VCaP (cell line): ENCODE results near the gene PER1.

ENCODE experiments used
- H3K27ac ChIP-seq: fragments of 450-650 bp; 2 replicates; pipeline ENCODE4 v1.5.1; 2017
- TF ChIP-seq, protein P1 (sequence below): fragments of 450-650 bp; conservative IDR thresholded peaks from 2 replicates; pipeline ENCODE4 v1.5.1; 2017; ENCODE audit warnings: mild to moderate bottlenecking, moderate library complexity

The PER1 gene, protein sequence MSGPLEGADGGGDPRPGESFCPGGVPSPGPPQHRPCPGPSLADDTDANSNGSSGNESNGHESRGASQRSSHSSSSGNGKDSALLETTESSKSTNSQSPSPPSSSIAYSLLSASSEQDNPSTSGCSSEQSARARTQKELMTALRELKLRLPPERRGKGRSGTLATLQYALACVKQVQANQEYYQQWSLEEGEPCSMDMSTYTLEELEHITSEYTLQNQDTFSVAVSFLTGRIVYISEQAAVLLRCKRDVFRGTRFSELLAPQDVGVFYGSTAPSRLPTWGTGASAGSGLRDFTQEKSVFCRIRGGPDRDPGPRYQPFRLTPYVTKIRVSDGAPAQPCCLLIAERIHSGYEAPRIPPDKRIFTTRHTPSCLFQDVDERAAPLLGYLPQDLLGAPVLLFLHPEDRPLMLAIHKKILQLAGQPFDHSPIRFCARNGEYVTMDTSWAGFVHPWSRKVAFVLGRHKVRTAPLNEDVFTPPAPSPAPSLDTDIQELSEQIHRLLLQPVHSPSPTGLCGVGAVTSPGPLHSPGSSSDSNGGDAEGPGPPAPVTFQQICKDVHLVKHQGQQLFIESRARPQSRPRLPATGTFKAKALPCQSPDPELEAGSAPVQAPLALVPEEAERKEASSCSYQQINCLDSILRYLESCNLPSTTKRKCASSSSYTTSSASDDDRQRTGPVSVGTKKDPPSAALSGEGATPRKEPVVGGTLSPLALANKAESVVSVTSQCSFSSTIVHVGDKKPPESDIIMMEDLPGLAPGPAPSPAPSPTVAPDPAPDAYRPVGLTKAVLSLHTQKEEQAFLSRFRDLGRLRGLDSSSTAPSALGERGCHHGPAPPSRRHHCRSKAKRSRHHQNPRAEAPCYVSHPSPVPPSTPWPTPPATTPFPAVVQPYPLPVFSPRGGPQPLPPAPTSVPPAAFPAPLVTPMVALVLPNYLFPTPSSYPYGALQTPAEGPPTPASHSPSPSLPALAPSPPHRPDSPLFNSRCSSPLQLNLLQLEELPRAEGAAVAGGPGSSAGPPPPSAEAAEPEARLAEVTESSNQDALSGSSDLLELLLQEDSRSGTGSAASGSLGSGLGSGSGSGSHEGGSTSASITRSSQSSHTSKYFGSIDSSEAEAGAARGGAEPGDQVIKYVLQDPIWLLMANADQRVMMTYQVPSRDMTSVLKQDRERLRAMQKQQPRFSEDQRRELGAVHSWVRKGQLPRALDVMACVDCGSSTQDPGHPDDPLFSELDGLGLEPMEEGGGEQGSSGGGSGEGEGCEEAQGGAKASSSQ (N-terminal part only)

DNA sequence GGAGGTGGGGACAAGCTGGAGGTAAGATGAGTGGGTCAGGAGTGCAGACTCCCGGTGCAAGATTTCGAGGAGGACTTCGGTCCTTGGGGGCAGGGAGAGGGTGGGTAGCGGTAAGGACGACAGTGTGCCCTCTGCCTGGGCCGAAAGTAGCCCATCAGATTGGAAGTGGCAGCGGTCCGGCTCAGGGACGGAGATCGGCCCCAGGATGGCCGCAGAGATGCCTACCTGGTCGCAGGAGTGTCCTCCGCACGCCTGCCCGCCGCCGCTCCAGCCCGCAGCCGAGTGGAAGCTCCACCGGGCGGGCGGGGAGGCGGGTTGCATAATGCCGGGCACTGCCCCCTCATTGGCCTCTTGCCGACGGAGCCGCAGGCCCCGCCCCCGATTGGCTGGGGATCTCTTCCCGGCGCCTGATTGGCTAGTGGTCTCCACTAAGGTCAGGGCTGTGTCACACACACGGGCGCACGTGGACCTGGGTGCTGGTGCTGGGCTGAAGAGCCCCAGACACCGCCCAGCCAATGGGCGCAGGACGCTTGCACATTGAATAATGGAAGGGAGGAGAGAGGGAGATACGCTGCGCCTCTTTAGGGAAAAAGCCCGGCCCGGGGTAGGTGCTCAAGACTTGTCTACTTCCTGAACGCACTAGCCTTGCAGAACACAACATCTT, at the start of gene PER1:
Gene PER1 (minus strand): TSS at position 293 of the 664 bp plus-strand sequence. CDS start 1,698 bp downstream, outside the sequence.
- H3K27ac ChIP-seq, result peak within 1 kb of the TSS; percentile 73
- TF ChIP-seq, protein P1, sequence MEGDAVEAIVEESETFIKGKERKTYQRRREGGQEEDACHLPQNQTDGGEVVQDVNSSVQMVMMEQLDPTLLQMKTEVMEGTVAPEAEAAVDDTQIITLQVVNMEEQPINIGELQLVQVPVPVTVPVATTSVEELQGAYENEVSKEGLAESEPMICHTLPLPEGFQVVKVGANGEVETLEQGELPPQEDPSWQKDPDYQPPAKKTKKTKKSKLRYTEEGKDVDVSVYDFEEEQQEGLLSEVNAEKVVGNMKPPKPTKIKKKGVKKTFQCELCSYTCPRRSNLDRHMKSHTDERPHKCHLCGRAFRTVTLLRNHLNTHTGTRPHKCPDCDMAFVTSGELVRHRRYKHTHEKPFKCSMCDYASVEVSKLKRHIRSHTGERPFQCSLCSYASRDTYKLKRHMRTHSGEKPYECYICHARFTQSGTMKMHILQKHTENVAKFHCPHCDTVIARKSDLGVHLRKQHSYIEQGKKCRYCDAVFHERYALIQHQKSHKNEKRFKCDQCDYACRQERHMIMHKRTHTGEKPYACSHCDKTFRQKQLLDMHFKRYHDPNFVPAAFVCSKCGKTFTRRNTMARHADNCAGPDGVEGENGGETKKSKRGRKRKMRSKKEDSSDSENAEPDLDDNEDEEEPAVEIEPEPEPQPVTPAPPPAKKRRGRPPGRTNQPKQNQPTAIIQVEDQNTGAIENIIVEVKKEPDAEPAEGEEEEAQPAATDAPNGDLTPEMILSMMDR, result no peak

DNA sequence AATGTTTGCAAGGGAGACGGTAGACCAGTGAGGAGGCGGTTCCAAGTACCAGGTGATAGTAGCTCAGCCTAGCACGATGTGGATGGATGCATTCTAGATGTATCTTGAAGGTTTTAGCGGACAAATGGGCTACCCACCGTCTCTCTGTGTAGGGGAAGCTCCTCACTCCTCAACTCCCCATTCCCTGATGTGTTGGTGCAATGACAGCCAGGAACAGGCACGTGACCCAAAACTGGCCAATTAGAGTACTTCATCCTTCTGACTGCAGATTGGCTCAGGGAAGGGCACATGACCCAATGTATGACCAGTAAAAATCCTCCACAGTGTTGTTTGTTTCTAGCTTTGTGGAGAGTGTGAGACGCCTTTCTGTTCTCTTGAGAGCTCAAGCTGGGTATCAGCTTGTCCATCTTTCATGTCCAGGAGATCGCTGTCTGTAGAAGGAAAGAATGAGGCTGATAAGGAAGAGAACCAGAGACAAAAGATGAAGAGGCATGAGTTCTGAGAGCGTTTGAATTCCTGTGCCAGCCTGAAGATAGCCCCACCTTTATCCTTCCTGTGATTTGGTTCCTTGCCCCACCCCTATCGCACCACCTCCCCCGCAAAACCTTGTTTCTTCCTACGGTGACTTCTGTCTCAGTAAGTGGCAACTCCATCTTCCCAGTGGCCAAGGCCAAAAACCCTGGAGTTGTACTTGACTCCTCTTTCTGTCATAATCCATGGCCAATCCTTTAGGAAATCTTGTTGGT, 40.0 kb upstream of the PER1 start:
- H3K27ac ChIP-seq, result no peak overlapping the region
- TF ChIP-seq, protein P1, result no peak

DNA sequence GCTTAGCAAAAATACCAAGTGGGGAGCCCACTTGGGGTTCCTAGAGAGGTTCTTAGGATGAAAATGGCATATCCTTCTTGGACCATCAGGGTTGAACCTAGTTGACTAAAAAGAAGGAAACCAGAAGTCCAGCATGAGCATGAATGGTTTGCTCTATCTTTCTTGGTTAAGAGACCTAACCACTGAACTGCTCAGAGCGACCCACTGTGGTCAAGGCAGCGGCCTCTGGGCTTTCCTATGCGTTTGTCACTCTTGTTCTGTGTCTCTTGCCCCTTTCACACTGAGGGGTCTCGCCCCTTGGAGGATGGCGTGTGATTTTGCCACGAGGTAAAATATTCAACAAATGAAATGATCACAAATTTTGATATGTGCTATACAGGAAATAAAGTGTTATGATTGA, 38.3 kb upstream of the PER1 start:
- peak overlapping the region; percentile 72 for H3K27ac ChIP-seq

DNA sequence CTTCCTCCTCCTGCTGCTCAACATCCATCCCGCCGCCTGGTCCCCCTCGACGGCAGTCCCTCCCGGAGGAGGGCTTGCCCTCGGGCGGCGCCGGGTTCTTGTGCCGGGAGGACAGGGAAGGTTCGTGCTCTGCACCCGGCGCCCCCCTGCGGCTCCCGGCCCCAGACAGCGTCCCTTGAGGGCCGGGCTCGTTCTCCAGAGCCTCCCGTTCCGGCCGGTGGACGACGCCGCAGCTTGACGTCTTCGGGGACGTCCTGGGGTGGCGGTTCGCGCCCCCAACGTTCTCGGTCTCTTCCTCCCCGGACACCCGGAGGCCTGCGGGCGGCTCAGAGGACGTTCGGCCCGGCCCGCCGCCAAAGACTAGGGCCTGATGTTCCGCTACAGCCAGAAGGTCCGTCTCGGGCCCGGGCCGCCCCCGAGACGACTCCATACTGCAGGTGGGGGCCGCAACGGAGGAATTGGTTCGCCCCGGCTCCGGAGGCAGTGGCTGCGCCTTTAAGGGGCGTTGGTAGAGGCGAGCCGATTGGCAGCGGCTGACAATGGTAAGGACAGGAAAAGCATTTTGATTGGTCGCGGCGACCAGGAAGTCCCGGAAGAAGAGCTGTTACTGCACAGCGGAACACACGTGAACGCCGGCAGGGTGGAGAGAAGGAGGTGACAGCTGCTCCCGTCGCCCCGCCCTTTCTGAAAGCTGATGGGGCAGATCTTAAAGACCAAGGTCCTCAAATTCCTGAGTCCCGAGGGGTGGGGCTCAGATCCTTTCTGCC, 37.7 kb upstream of the PER1 start, which contains the start of gene BORCS6:
Gene BORCS6 (minus strand): TSS at position 470 of the 767 bp plus-strand sequence. CDS start 40 bp downstream, at position 430.
- H3K27ac ChIP-seq, result peak within 1 kb of the TSS; percentile 72
- TF ChIP-seq, protein P1, result no peak

More for the DNA sequence above, 38.3 kb upstream of the PER1 start:
- TF ChIP-seq, protein P1, result no peak

DNA sequence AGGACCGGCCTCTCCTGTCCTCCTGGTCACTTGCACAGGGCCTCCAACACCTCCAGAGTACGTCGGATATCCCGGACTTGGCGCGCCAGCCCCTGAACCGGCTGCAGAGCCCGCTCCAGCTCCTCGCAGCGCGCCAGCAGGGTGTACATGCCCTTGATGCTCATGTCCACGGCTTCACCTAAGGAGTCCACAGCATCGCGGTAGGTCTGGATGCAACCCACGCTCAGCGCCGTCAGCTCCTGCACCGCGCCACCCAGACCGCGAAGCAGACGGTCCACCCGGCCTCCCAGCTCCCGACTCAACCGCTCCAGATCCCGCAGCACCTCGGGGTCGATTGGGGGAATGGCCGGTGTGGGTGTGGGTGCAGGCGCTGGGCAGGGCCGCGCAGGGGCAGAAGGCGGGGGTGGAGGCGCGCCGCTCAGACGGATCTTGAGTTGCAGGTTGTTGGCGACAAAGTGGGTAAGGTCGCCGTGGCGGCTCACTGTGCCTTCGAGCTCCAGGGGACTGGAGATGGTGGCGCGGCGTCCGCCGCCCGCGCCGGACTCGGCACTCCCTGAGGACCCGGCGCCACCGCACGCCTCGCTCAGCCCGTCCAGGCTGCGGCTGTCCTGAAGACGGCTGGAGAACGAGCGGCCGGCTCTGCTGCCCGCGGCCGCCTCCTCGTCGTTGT, 37.0 kb upstream of the PER1 start:
- TF ChIP-seq, protein P1, result no peak
- peak overlapping the region; percentile 72 for H3K27ac ChIP-seq
